Osteoblast (primary cell): ENCODE data around the gene C18orf63. TPM values are rescaled to one million over a fixed set of nuclear protein-coding genes. Genes with fewer than 3 reads are reported as not detected.

Experiments
- DNase-seq: peaks from one replicate; pipeline ENCODE4 v3.0.0; 2011; ENCODE audit warnings: low spot score, mixed read lengths; ENCODE audit not compliant: insufficient read length; ENCODE audit errors: missing footprints
- H2AFZ ChIP-seq: 2 replicates; pipeline ENCODE4 v1.6.0; 2011; ENCODE audit warnings: mild to moderate bottlenecking, low read length
- H3K27ac ChIP-seq: 2 replicates; pipeline ENCODE4 v1.5.1; 2011; ENCODE audit warnings: mild to moderate bottlenecking, low read depth, low read length, moderate library complexity
- H3K27me3 ChIP-seq: 2 replicates; pipeline ENCODE4 v1.6.0; 2012; ENCODE audit warnings: mild to moderate bottlenecking, control low read depth, inconsistent platforms, low read length, moderate library complexity; ENCODE audit not compliant: insufficient read depth
- H3K36me3 ChIP-seq: 2 replicates; pipeline ENCODE4 v1.5.1; 2011; ENCODE audit warnings: mild to moderate bottlenecking, low read length, control low read depth, moderate library complexity; ENCODE audit not compliant: insufficient read depth
- H3K4me1 ChIP-seq: 2 replicates; pipeline ENCODE4 v1.5.1; 2011; ENCODE audit warnings: mild to moderate bottlenecking, low read length, control low read depth, moderate library complexity; ENCODE audit not compliant: insufficient read depth
- H3K4me2 ChIP-seq: 2 replicates; pipeline ENCODE4 v1.6.0; 2011; ENCODE audit warnings: mild to moderate bottlenecking, low read length; ENCODE audit not compliant: insufficient read depth
- H3K4me3 ChIP-seq: fragments of 200-600 bp; sonication (generic); 3 replicates; pipeline ENCODE4 v1.5.1; 2012; ENCODE audit warnings: mild to moderate bottlenecking, low read length, inconsistent platforms; ENCODE audit not compliant: insufficient read depth
- H3K79me2 ChIP-seq: 2 replicates; pipeline ENCODE4 v1.6.0; 2012; ENCODE audit warnings: mild to moderate bottlenecking, low read length, control low read depth, inconsistent platforms; ENCODE audit not compliant: insufficient read depth
- H3K9me3 ChIP-seq: 2 replicates; pipeline ENCODE4 v1.5.1; 2011; ENCODE audit warnings: low read depth, low read length, control low read depth
- H4K20me1 ChIP-seq: 2 replicates; pipeline ENCODE4 v1.6.0; 2012; ENCODE audit warnings: mild to moderate bottlenecking, low read length, control low read depth; ENCODE audit not compliant: insufficient read depth
- CTCF ChIP-seq: IDR thresholded peaks from 2 replicates; pipeline ENCODE4 v1.5.1; 2011; ENCODE audit warnings: mild to moderate bottlenecking, low read depth, low read length, moderate library complexity; ENCODE audit errors: extremely low read depth
- total RNA-seq: library from RNA; depleted of rRNA; stranded (reverse); fragments of >200 nt; gene quantifications from 2 replicates; pipeline ENCODE4 v1.2.3, GENCODE V29; 2012

Gene C18orf63
- total RNA-seq: not detected in 2 replicates

GRCh38 chr18:74315464-74316256, at the start of gene C18orf63:
C18orf63 (plus strand) TSS chr18:74315839; CDS start chr18:74317866, 2,027 bp downstream.
- no peaks in the 10 kb centered on the region for H3K9me3 ChIP-seq
- no peaks in the 10 kb centered on the region for H3K79me2 ChIP-seq
- H3K4me1 ChIP-seq: peaks cover 8% of the 10 kb centered on the region
- no peak within 1 kb of the TSS for H2AFZ ChIP-seq
- no peak for DNase-seq
- no peaks in the 10 kb centered on the region for H4K20me1 ChIP-seq
- TF ChIP-seq CTCF: no peak
- H3K4me2 ChIP-seq: peak within 1 kb of the TSS; percentile 16
- H3K27me3 ChIP-seq: peaks cover 3% of the 10 kb centered on the region
- no peak within 1 kb of the TSS for H3K27ac ChIP-seq
- H3K4me3 ChIP-seq: no peak within 1 kb of the TSS
- H3K36me3 ChIP-seq: no peaks in the 10 kb centered on the region

DNA sequence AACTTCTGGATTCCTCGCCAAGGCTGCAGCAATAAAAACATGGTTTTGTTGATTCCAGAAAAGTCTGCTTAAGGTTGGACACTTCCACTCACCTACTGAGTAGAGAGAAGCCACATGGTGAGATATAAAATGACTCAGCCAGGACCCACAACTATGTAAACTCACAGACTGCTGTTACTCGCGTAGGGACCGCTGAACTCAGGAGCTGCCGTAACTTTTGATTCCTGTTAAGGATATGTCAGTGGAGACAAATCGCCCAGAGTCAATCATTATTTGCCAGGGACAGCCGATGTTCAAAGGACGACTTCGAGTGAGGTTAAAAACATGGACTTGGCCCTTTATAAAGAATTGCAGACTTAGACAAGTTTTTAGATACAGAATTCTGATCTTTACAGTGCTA, 49.5 kb upstream of the C18orf63 start:
- Histone ChIP-seq H3K4me2 (no peak overlapping the region), H3K27me3 (no peaks in the 10 kb centered on the region), H3K27ac (no peak overlapping the region), H3K79me2 (no peaks in the 10 kb centered on the region), H3K36me3 (peaks cover 3% of the 10 kb centered on the region), H3K4me1 (no peaks in the 10 kb centered on the region), H3K9me3 (no peaks in the 10 kb centered on the region), H4K20me1 (peaks cover 2% of the 10 kb centered on the region), H2AFZ (no peak overlapping the region), H3K4me3 (no peak overlapping the region)
- TF ChIP-seq CTCF: no peak
- no peak for DNase-seq

- Histone ChIP-seq H3K27ac (no peak overlapping the region), H2AFZ (no peak overlapping the region), H3K36me3 (no peaks in the 10 kb centered on the region), H4K20me1 (peaks cover 2% of the 10 kb centered on the region), H3K4me1 (no peaks in the 10 kb centered on the region), H3K9me3 (no peaks in the 10 kb centered on the region), H3K27me3 (no peaks in the 10 kb centered on the region), H3K4me3 (no peak overlapping the region), H3K79me2 (no peaks in the 10 kb centered on the region), H3K4me2 (no peak overlapping the region)
- DNase-seq: no peak
- TF ChIP-seq CTCF: no peak
These were observed 47.5 kb upstream of the C18orf63 start for GRCh38 chr18:74268175-74268574.

- DNase-seq: no peak
- H2AFZ ChIP-seq: no peak overlapping the region
- no peak overlapping the region for H3K27ac ChIP-seq
- H3K4me3 ChIP-seq: no peak overlapping the region
- no peaks in the 10 kb centered on the region for H3K79me2 ChIP-seq
- no peak overlapping the region for H3K4me2 ChIP-seq
- H3K9me3 ChIP-seq: no peaks in the 10 kb centered on the region
- H3K36me3 ChIP-seq: no peaks in the 10 kb centered on the region
- no peaks in the 10 kb centered on the region for H3K4me1 ChIP-seq
- H4K20me1 ChIP-seq: peaks cover 6% of the 10 kb centered on the region
- no peak for TF ChIP-seq CTCF
- H3K27me3 ChIP-seq: no peaks in the 10 kb centered on the region
These were observed 46.6 kb upstream of the C18orf63 start for GRCh38 chr18:74268933-74269620.
